B cell (primary cell): Measurements from ENCODE around the gene ARHGEF6.

ENCODE experiments used
- CTCF ChIP-seq: fragments of 200-600 bp; IDR thresholded peaks from one replicate; pipeline ENCODE4 v1.8.0; 2022; ENCODE audit warnings: antibody characterized with exemption, mild to moderate bottlenecking
- EZH2 ChIP-seq: IDR thresholded peaks from 2 replicates; pipeline ENCODE4 v1.6.1; 2012; ENCODE audit warnings: borderline replicate concordance, low read depth, mild to moderate bottlenecking, moderate library complexity, low read length; ENCODE audit not compliant: insufficient read depth, poor library complexity, severe bottlenecking

- TF ChIP-seq CTCF (no peak), EZH2 (no peak)
Measured at GRCh38 chrX:136797787-136798186, 17.1 kb upstream of the ARHGEF6 start.
